GM06990 (cell line): ENCODE results near the gene CEBPB.
"Not testable (repeated sequence)": the region's sequence is repeated elsewhere in the genome, so short reads cannot be mapped to it uniquely, and the experiment has no call there.

Source experiments
- DNase-seq: peaks from one replicate; pipeline ENCODE4 v3.0.0-alpha.2; 2011; ENCODE audit not compliant: insufficient read length; ENCODE audit errors: extremely low read depth
- H3K27me3 ChIP-seq: replicated peaks from 2 replicates; pipeline ENCODE4 v1.6.0; 2011; ENCODE audit warnings: low read length; ENCODE audit not compliant: control insufficient read depth, insufficient read depth
- H3K36me3 ChIP-seq: 2 replicates; pipeline ENCODE4 v1.5.1; 2011; ENCODE audit warnings: low read length; ENCODE audit not compliant: control insufficient read depth, insufficient read depth
- H3K4me3 ChIP-seq: replicated peaks from 2 replicates; pipeline ENCODE4 v1.5.1; 2011; ENCODE audit warnings: low read depth, mild to moderate bottlenecking, control low read depth, low read length
- TF ChIP-seq, protein P1 (sequence below): IDR thresholded peaks from 2 replicates; pipeline ENCODE4 v1.5.1; 2011; ENCODE audit warnings: low read length, control low read depth, mild to moderate bottlenecking, inconsistent platforms; ENCODE audit not compliant: insufficient read depth, poor library complexity, severe bottlenecking

CEBPB gene

GRCh38 chr20:50175938-50176933 is 14.4 kb upstream of the CEBPB start:
- Histone ChIP-seq H3K36me3 (no peaks in the 10 kb centered on the region), H3K4me3 (no peak overlapping the region), H3K27me3 (no peaks in the 10 kb centered on the region; the same call in 1 of the 2 replicates)
- TF ChIP-seq, protein P1, sequence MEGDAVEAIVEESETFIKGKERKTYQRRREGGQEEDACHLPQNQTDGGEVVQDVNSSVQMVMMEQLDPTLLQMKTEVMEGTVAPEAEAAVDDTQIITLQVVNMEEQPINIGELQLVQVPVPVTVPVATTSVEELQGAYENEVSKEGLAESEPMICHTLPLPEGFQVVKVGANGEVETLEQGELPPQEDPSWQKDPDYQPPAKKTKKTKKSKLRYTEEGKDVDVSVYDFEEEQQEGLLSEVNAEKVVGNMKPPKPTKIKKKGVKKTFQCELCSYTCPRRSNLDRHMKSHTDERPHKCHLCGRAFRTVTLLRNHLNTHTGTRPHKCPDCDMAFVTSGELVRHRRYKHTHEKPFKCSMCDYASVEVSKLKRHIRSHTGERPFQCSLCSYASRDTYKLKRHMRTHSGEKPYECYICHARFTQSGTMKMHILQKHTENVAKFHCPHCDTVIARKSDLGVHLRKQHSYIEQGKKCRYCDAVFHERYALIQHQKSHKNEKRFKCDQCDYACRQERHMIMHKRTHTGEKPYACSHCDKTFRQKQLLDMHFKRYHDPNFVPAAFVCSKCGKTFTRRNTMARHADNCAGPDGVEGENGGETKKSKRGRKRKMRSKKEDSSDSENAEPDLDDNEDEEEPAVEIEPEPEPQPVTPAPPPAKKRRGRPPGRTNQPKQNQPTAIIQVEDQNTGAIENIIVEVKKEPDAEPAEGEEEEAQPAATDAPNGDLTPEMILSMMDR = no peak
- DNase-seq = no peak

- not testable (repeated sequence) for H3K27me3 ChIP-seq, H3K4me3 ChIP-seq, DNase-seq, H3K36me3 ChIP-seq
Observed at GRCh38 chr20:50178672-50179071, 12.0 kb upstream of the CEBPB start.

GRCh38 chr20:50181344-50181743 is 9.3 kb upstream of the CEBPB start:
- H3K27me3 ChIP-seq = no peaks in the 10 kb centered on the region; the same call in 1 of the 2 replicates
- no peak overlapping the region for H3K4me3 ChIP-seq
- no peak for DNase-seq
- no peaks in the 10 kb centered on the region for H3K36me3 ChIP-seq
- TF ChIP-seq, protein P1 = no peak

- no peaks in the 10 kb centered on the region; the same call in 1 of the 2 replicates for H3K27me3 ChIP-seq
- DNase-seq = no peak
- TF ChIP-seq, protein P1 = no peak
- no peaks in the 10 kb centered on the region for H3K36me3 ChIP-seq
- no peak overlapping the region for H3K4me3 ChIP-seq
Observed at GRCh38 chr20:50182346-50182745, 8.3 kb upstream of the CEBPB start.

- H3K27me3 ChIP-seq = no peaks in the 10 kb centered on the region; the same call in 1 of the 2 replicates
- no peak overlapping the region for H3K4me3 ChIP-seq
- no peak for DNase-seq
- TF ChIP-seq, protein P1 = no peak
- H3K36me3 ChIP-seq = no peaks in the 10 kb centered on the region
Observed at GRCh38 chr20:50185426-50185825, 5.2 kb upstream of the CEBPB start.

GRCh38 chr20:50186151-50186885 is 4.3 kb upstream of the CEBPB start:
- no peaks in the 10 kb centered on the region for H3K36me3 ChIP-seq
- no peaks in the 10 kb centered on the region; the same call in 1 of the 2 replicates for H3K27me3 ChIP-seq
- no peak for DNase-seq
- TF ChIP-seq, protein P1 = peak; percentile 94
- no peak overlapping the region for H3K4me3 ChIP-seq
